Measurements from ENCODE around the gene CIP2A. TPM values are rescaled to one million over a fixed set of nuclear protein-coding genes. Genes with fewer than 3 reads are reported as not detected.

CIP2A gene
- total RNA-seq, 1 experiment from 2014 or later: 36.9 TPM

DNA sequence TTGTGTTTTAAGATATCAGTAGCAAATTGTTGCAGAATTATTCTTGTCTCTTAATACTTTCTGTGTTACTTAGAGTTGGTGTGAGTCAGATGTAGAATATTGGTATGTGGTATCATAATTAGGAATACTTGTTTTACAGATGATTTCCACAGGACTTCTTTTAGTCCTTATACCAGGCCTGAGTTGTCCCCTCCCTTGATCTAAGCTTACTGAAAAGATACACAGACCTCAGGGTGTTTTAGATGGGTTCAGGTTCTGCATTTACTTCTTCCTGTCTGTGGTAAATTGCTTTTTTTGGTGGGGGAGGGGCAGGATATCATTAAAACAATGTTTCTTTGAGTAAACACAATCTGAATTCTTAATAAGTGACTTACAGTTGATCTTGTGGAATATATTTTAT lies 14.5 kb upstream of the CIP2A start:
- intact Hi-C loops (cut with micrococcal nuclease; ENCODE audit: unreplicated experiment): no loop called here
- no TSS peak for BruUV-seq (replicated peaks)
- no peaks in the 10 kb centered on the region for H3K9me3 Mint-ChIP-seq (ENCODE audit: low read depth, unreplicated experiment)
- H3K36me3 Mint-ChIP-seq (ENCODE audit: insufficient read depth, unreplicated experiment): no peaks in the 10 kb centered on the region
- CTCF ChIA-PET: interaction anchor here (1.2 kb wide), 1 partner anchor 14 kb away, joined by 4 read pairs; the partner anchor contains the start of genes CIP2A and DZIP3
- H3K27me3 Mint-ChIP-seq (ENCODE audit: unreplicated experiment): no peaks in the 10 kb centered on the region
- TF ChIP-seq, protein P1, sequence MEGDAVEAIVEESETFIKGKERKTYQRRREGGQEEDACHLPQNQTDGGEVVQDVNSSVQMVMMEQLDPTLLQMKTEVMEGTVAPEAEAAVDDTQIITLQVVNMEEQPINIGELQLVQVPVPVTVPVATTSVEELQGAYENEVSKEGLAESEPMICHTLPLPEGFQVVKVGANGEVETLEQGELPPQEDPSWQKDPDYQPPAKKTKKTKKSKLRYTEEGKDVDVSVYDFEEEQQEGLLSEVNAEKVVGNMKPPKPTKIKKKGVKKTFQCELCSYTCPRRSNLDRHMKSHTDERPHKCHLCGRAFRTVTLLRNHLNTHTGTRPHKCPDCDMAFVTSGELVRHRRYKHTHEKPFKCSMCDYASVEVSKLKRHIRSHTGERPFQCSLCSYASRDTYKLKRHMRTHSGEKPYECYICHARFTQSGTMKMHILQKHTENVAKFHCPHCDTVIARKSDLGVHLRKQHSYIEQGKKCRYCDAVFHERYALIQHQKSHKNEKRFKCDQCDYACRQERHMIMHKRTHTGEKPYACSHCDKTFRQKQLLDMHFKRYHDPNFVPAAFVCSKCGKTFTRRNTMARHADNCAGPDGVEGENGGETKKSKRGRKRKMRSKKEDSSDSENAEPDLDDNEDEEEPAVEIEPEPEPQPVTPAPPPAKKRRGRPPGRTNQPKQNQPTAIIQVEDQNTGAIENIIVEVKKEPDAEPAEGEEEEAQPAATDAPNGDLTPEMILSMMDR (IDR thresholded peaks at IDR 0.05; ENCODE audit: unreplicated experiment): no peak
- H3K4me1 Mint-ChIP-seq (ENCODE audit: low read depth, unreplicated experiment): peaks cover 12% of the 10 kb centered on the region
- no peak overlapping the region for H3K4me3 Mint-ChIP-seq (ENCODE audit: low read depth, unreplicated experiment)
- no peak overlapping the region for H3K27ac Mint-ChIP-seq (ENCODE audit: unreplicated experiment)
- peak; percentile 30 for DNase-seq

GRCh38 chr3:108602935-108603294 lies 13.7 kb upstream of the CIP2A start:
- Mint-ChIP-seq H3K27ac (ENCODE audit: unreplicated experiment) (no peak overlapping the region), H3K27me3 (ENCODE audit: unreplicated experiment) (no peaks in the 10 kb centered on the region), H3K9me3 (ENCODE audit: low read depth, unreplicated experiment) (no peaks in the 10 kb centered on the region), H3K36me3 (ENCODE audit: insufficient read depth, unreplicated experiment) (no peaks in the 10 kb centered on the region), H3K4me1 (ENCODE audit: low read depth, unreplicated experiment) (peaks cover 12% of the 10 kb centered on the region), H3K4me3 (ENCODE audit: low read depth, unreplicated experiment) (no peak overlapping the region)
- TF ChIP-seq, protein P1 (IDR thresholded peaks at IDR 0.05; ENCODE audit: unreplicated experiment): no peak
- CTCF ChIA-PET: interaction anchor here (0.6 kb wide), 1 partner anchor 14 kb away, joined by 3 read pairs; the partner anchor contains the start of genes CIP2A and DZIP3
- DNase-seq: no peak
- no TSS peak for BruUV-seq (replicated peaks)
- intact Hi-C loops (cut with micrococcal nuclease; ENCODE audit: unreplicated experiment): no loop called here

GRCh38 chr3:108602249-108602934 lies 13.2 kb upstream of the CIP2A start:
- Mint-ChIP-seq H3K27me3 (ENCODE audit: unreplicated experiment) (no peaks in the 10 kb centered on the region), H3K36me3 (ENCODE audit: insufficient read depth, unreplicated experiment) (no peaks in the 10 kb centered on the region), H3K4me1 (ENCODE audit: low read depth, unreplicated experiment) (peaks cover 12% of the 10 kb centered on the region), H3K27ac (ENCODE audit: unreplicated experiment) (no peak overlapping the region), H3K9me3 (ENCODE audit: low read depth, unreplicated experiment) (no peaks in the 10 kb centered on the region), H3K4me3 (ENCODE audit: low read depth, unreplicated experiment) (no peak overlapping the region)
- TF ChIP-seq, protein P1 (IDR thresholded peaks at IDR 0.05; ENCODE audit: unreplicated experiment): no peak
- DNase-seq: no peak
- CTCF ChIA-PET: interaction anchor here (0.6 to 1.0 kb wide), 2 partner anchors 13 to 81 kb away, joined by 3 read pairs; partner anchors contain the start of genes CIP2A and DZIP3
- intact Hi-C loops (cut with micrococcal nuclease; ENCODE audit: unreplicated experiment): no loop called here
- no TSS peak for BruUV-seq (replicated peaks)

GRCh38 chr3:108599677-108600409 lies 10.6 kb upstream of the CIP2A start:
- peaks cover 12% of the 10 kb centered on the region for H3K4me1 Mint-ChIP-seq (ENCODE audit: low read depth, unreplicated experiment)
- no TSS peak for BruUV-seq (replicated peaks)

More at GRCh38 chr3:108599677-108600409, 10.6 kb upstream of the CIP2A start:
- H3K27ac Mint-ChIP-seq (ENCODE audit: unreplicated experiment): no peak overlapping the region
- no peaks in the 10 kb centered on the region for H3K36me3 Mint-ChIP-seq (ENCODE audit: insufficient read depth, unreplicated experiment)
- H3K9me3 Mint-ChIP-seq (ENCODE audit: low read depth, unreplicated experiment): no peaks in the 10 kb centered on the region
- DNase-seq: no peak
- TF ChIP-seq, protein P1 (IDR thresholded peaks at IDR 0.05; ENCODE audit: unreplicated experiment): no peak
- CTCF ChIA-PET: interaction anchor here (0.5 kb wide), 1 partner anchor 28 kb away, joined by 3 read pairs; no protein-coding TSS in a partner anchor
- no peaks in the 10 kb centered on the region for H3K27me3 Mint-ChIP-seq (ENCODE audit: unreplicated experiment)
- intact Hi-C loops (cut with micrococcal nuclease; ENCODE audit: unreplicated experiment): no loop called here
- no peak overlapping the region for H3K4me3 Mint-ChIP-seq (ENCODE audit: low read depth, unreplicated experiment)
